ENCODE results near the gene POLR3K.
A peak's percentile ranks its signal among the peaks of the same experiment; 100 is the strongest.
"Not testable (repeated sequence)": the region's sequence is repeated elsewhere in the genome, so short reads cannot be mapped to it uniquely, and the experiment has no call there.

Gene POLR3K

DNA sequence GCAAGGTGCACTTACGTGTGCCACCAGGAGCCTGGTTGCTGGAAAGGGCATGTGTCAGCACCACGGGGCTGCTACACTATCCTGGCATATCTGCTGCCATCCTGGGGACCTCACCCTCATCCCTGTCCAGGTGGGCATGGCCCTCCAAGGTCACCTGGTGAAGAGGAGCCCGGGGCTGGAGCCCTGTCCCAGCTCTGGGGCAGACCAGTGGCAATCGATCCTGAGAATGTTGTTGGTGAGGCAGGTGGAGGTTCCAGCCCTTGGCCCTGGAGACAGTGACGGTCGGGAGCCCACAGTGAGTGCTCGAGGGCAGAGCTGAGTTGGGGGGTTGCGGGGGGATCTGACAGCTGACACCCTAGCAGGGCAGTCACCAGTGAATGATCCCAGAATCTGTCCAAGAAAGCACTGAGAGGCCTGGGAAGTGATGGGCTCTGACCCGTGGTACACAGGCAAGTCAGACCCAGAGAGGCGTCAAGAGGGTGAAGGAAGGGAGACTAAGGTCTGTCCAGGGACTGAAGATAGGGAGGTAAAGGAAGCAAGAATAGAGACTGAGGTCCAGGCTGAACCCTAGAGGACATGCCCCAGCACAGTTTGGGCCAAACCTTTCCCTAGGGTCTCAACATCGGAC lies 17.6 kb downstream of the POLR3K start:
- TF ChIP-seq, protein P1, sequence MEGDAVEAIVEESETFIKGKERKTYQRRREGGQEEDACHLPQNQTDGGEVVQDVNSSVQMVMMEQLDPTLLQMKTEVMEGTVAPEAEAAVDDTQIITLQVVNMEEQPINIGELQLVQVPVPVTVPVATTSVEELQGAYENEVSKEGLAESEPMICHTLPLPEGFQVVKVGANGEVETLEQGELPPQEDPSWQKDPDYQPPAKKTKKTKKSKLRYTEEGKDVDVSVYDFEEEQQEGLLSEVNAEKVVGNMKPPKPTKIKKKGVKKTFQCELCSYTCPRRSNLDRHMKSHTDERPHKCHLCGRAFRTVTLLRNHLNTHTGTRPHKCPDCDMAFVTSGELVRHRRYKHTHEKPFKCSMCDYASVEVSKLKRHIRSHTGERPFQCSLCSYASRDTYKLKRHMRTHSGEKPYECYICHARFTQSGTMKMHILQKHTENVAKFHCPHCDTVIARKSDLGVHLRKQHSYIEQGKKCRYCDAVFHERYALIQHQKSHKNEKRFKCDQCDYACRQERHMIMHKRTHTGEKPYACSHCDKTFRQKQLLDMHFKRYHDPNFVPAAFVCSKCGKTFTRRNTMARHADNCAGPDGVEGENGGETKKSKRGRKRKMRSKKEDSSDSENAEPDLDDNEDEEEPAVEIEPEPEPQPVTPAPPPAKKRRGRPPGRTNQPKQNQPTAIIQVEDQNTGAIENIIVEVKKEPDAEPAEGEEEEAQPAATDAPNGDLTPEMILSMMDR (IDR thresholded peaks at IDR 0.05), result no peak
- peak overlapping the region; percentile 98 for H3K27ac ChIP-seq
- H3K4me3 ChIP-seq (ENCODE audit: low read depth in 1 of 2, low read length in 1 of 2), result peak overlapping the region; percentile 40 to 65
- no peaks in the 10 kb centered on the region for H3K36me3 ChIP-seq
- H3K9me3 ChIP-seq, result no peaks in the 10 kb centered on the region
- no peaks in the 10 kb centered on the region for H3K27me3 ChIP-seq
- peaks cover 68% of the 10 kb centered on the region in 2 experiments for H3K4me1 ChIP-seq (ENCODE audit: control insufficient read depth in 1 of 2, insufficient read depth in 1 of 2, low read depth in 1 of 2, low read length in 1 of 2)

DNA sequence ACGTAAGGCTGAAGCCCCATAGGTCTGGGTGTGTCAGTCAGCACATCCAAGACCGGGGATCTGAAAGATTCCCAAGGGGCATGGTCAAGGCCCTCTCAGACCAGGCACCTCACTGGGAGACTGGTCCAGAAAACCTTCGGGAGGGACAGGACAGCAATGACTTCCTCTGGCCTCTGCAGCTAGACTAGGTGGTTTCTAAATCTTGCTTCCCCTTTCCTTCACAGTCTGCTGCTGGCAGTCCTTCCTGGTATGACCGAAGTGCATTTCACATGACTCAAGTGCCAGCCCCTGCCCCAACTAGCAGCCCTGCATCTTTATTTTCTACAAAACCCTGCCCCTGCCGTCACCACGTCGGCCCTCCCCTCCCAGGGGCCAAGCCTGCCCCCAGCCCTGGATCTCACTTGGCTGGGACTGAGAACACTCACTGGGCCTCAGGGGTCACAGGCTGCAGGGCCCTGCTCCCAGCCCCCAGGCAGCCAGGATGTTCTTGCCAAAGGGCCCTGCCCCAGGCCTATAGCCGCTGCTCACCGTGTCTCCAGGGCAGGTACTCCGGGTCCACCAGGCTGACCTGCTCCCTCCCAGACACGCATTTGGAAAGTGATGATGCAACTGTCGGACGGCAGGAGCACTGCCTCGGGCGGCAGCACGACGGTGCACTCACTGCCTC lies 18.3 kb downstream of the POLR3K start:
- H3K4me3 ChIP-seq (ENCODE audit: low read depth in 1 of 2, low read length in 1 of 2), result peak overlapping the region; percentile 40 to 65
- no peaks in the 10 kb centered on the region for H3K36me3 ChIP-seq
- H3K4me1 ChIP-seq (ENCODE audit: control insufficient read depth in 1 of 2, insufficient read depth in 1 of 2, low read depth in 1 of 2, low read length in 1 of 2), result peaks cover 67 to 68% of the 10 kb centered on the region in 2 experiments
- TF ChIP-seq, protein P1 (IDR thresholded peaks at IDR 0.05), result peak; percentile 14
- no peaks in the 10 kb centered on the region for H3K27me3 ChIP-seq
- no peaks in the 10 kb centered on the region for H3K9me3 ChIP-seq
- H3K27ac ChIP-seq, result peak overlapping the region; percentile 98

DNA sequence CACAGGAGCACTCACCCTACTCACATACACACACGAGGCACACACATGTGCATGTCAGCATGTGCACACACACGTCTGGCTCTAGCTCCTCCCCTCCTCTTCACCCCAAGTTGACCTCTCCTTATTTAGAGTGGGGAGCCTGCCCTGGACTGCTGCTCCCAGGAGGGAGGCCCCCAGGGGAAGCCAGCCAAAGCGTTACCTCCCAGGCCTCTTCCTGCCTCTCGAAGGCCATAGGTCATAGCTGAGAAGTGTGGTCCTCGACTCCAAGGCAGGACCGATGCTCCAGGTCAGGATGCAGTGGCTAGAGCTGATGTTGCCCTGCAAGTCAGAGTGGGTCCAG lies 18.8 kb downstream of the POLR3K start:
- H3K9me3 ChIP-seq, result no peaks in the 10 kb centered on the region
- H3K27me3 ChIP-seq, result no peaks in the 10 kb centered on the region
- peak overlapping the region; percentile 98 for H3K27ac ChIP-seq
- peak overlapping the region; percentile 40 to 65 for H3K4me3 ChIP-seq (ENCODE audit: low read depth in 1 of 2, low read length in 1 of 2)
- peaks cover 62% of the 10 kb centered on the region in 2 experiments for H3K4me1 ChIP-seq (ENCODE audit: control insufficient read depth in 1 of 2, insufficient read depth in 1 of 2, low read depth in 1 of 2, low read length in 1 of 2)
- H3K36me3 ChIP-seq, result no peaks in the 10 kb centered on the region
- TF ChIP-seq, protein P1 (IDR thresholded peaks at IDR 0.05), result no peak

DNA sequence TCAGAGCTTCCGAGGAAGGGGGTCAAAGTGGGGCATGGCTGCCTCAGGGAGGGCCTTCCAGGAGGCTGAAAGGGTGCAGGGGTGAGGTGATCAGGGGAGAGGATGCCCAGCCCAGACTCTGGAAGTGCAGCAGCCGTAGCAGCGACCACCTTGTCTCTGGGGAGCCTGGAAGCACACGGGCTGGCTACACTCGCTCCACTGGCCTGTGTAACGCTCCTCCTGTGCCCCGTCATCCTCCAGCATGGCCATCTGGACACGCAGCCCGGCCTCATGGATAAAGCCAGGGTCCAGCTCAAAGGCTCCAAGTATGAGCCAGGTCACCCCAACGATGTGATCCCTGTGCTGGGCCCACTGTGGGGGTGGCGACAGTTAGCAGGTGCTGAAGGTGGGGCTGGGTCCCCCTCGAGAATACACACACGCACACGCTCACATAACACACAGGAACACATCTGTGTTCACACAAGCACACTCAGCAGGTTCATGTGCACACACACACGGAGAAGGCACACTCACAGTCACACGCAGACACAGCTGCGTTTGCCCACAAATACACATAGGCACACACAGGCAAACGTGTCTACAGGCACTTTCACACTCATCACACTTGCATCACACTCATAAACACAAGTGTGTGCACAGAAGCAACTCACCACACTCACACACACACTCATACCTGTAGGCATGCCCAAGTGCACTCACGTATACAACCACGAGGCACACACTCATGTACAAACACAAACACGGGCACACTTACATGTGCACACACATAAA lies 19.3 kb downstream of the POLR3K start:
- H3K27me3 ChIP-seq, result no peaks in the 10 kb centered on the region
- peaks cover 56 to 57% of the 10 kb centered on the region in 2 experiments for H3K4me1 ChIP-seq (ENCODE audit: control insufficient read depth in 1 of 2, insufficient read depth in 1 of 2, low read depth in 1 of 2, low read length in 1 of 2)
- TF ChIP-seq, protein P1 (IDR thresholded peaks at IDR 0.05), result no peak
- peak overlapping the region; percentile 40 to 65 for H3K4me3 ChIP-seq (ENCODE audit: low read depth in 1 of 2, low read length in 1 of 2)
- H3K36me3 ChIP-seq, result no peaks in the 10 kb centered on the region
- no peaks in the 10 kb centered on the region for H3K9me3 ChIP-seq
- H3K27ac ChIP-seq, result peak overlapping the region; percentile 98

DNA sequence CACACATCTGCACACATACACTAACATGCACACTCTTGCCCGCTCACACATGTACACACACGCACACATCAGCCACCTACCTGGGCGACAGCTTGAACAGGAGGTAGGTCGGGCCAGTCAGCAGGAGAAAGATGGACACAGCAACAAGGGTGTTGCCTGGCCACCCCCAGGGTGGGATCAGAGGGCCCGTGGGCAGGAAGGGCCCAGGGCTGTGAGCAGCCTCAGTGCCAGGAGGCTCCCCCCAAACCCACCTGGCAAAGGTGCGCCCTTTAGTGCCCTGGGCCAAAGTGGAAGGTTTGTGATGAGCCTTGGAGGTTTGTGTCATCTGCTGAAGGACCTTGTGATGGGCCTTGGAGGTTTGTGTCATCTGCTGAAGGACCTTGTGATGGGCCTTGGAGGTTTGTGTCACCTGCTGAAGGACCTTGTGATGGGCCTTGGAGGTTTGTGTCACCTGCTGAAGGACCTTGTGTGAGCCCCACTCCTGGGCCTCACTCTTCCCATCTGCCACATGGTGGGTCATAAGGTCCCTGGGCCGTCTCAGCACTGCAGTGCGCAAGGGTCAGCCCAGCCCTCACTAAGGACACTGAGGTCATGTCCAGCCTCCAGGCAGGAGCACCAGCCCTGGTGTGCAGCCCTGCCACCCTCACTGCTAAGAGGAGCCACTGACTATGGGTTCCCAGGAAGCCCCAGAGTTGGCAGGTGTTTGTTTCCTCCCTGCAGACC lies 20.1 kb downstream of the POLR3K start:
- H3K27me3 ChIP-seq, H3K36me3 ChIP-seq, H3K9me3 ChIP-seq: not testable (repeated sequence)
- peak overlapping the region in 1 of 2 experiments; percentile 65 for H3K4me3 ChIP-seq (ENCODE audit: low read depth in 1 of 2, low read length in 1 of 2)
- H3K27ac ChIP-seq, result peak overlapping the region; percentile 98
- H3K4me1 ChIP-seq (ENCODE audit: control insufficient read depth in 1 of 2, insufficient read depth in 1 of 2, low read depth in 1 of 2, low read length in 1 of 2), result peaks cover 49% of the 10 kb centered on the region in 2 experiments

DNA sequence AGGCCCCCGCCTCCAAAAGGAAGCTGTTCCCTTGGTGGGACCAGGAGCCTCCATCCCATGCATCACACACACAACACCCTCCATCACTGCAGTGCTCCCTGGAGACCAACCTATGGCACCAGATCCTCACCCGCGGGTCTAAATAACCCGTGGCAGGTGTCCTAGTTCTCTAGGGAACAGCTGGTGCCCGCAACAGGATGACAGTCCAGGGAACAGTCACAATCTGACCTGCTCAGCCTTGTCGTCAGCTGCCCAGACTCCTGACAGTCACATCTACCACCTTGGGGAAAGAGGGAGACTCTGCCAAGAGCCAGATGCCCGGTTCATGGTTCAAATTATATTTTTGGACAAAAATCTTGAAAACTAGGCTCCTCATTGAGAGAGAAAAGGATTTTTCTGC lies 22.8 kb downstream of the POLR3K start:
- not testable (repeated sequence) for H3K36me3 ChIP-seq; H3K27ac ChIP-seq; H3K27me3 ChIP-seq; H3K9me3 ChIP-seq; H3K4me3 ChIP-seq (ENCODE audit: low read depth in 1 of 2, low read length in 1 of 2)
- peaks cover 22% of the 10 kb centered on the region in 2 experiments for H3K4me1 ChIP-seq (ENCODE audit: control insufficient read depth in 1 of 2, insufficient read depth in 1 of 2, low read depth in 1 of 2, low read length in 1 of 2)

DNA sequence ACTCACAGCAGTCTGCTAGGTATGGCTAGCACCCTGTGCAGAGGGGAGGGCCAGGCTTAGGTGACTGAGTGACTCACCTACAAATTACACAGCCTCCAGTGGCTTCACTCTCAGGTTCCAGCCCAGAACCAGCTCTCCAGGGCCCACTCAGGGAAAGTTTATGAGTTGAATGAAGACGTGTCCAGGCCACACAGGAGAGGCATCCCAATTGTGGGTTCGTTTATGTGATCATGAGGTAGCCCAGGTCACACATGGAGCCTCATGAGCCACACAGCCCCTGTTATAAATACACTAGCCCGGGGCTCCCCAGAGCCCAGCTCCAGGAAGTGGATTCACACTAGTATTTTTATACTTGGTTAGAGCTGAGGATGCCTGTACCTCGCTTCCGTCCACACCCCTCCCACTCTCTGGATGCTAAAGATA lies 27.5 kb downstream of the POLR3K start:
- H3K27me3 ChIP-seq; H3K4me1 ChIP-seq (ENCODE audit: control insufficient read depth in 1 of 2, insufficient read depth in 1 of 2, low read depth in 1 of 2, low read length in 1 of 2); H3K9me3 ChIP-seq; H3K27ac ChIP-seq; H3K4me3 ChIP-seq (ENCODE audit: low read depth in 1 of 2, low read length in 1 of 2); H3K36me3 ChIP-seq: not testable (repeated sequence)

DNA sequence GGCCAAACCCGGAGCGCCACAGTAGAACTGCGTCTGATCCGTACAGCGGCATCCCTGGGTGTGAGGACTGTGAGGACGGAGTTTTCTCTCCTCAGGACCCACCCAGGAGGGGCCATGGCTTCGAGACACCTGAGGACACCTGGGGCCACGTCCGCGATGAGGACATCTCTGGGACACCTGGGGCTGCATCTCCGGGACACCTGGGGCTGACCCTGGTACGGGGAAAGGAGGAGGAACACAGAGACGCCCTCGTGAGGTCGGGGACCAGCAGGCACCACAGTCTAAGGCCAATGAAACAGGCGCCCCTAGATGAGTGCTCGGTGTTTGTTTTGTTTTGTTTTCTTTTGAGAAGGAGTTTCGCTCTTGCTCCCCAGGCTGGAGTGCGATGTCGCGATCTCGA lies 29.3 kb downstream of the POLR3K start:
- not testable (repeated sequence) for H3K4me1 ChIP-seq (ENCODE audit: control insufficient read depth in 1 of 2, insufficient read depth in 1 of 2, low read depth in 1 of 2, low read length in 1 of 2); H3K27me3 ChIP-seq; H3K9me3 ChIP-seq

DNA sequence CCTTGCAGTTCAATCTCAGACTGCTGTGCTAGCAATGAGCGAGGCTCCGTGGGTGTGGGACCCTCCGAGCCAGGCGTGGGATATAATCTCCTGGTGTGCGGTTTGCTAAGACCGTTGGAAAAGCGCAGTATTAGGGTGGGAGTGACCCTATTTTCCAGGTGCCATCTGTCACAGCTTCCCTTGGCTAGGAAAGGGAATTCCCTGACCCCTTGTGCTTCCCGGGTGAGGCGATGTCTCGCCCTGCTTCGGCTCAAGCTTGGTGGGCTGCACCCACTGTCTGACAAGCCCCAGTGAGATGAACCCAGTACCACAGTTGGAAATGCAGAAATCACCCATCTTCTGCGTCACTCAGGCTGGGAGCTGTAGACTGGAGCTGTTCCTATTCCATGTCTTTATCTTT lies 32.5 kb downstream of the POLR3K start:
- H3K36me3 ChIP-seq; H3K27me3 ChIP-seq; H3K4me3 ChIP-seq (ENCODE audit: low read depth in 1 of 2, low read length in 1 of 2); H3K4me1 ChIP-seq (ENCODE audit: control insufficient read depth in 1 of 2, insufficient read depth in 1 of 2, low read depth in 1 of 2, low read length in 1 of 2); H3K9me3 ChIP-seq; H3K27ac ChIP-seq: not testable (repeated sequence)

More for the DNA sequence above, 29.3 kb downstream of the POLR3K start:
- not testable (repeated sequence) for H3K27ac ChIP-seq; H3K4me3 ChIP-seq (ENCODE audit: low read depth in 1 of 2, low read length in 1 of 2); H3K36me3 ChIP-seq
